Activated naive CD4-positive, alpha-beta T cell treated with anti-CD3 and anti-CD28 coated beads, Interleukin-2, amount 50 U/mL, for 24 hours (primary cell): ENCODE results near the gene C19orf44.
"Not testable (repeated sequence)": the region's sequence is repeated elsewhere in the genome, so short reads cannot be mapped to it uniquely, and the experiment has no call there.

Source experiments
- H3K27ac Mint-ChIP-seq: one replicate; pipeline ENCODE4 v1.8.0; 2021; ENCODE audit warnings: mild to moderate bottlenecking, mixed read lengths
- H3K27me3 Mint-ChIP-seq: one replicate; pipeline ENCODE4 v1.8.0; 2021; ENCODE audit warnings: mixed read lengths
- H3K36me3 Mint-ChIP-seq: one replicate; pipeline ENCODE4 v1.8.0; 2021; ENCODE audit warnings: mixed read lengths
- H3K4me1 Mint-ChIP-seq: one replicate; pipeline ENCODE4 v1.8.0; 2021; ENCODE audit warnings: mixed read lengths
- H3K4me3 Mint-ChIP-seq: one replicate; pipeline ENCODE4 v1.8.0; 2021; ENCODE audit warnings: mild to moderate bottlenecking, mixed read lengths
- H3K9me3 Mint-ChIP-seq: one replicate; pipeline ENCODE4 v1.8.0; 2021; ENCODE audit warnings: mixed read lengths

C19orf44 gene

GRCh38 chr19:16495982-16496612, at the start of gene C19orf44, which contains the start of gene CALR3:
Gene C19orf44 (plus strand): TSS chr19:16496394. CDS start chr19:16500793, 4,399 bp downstream.
Gene CALR3 (minus strand): TSS chr19:16496167. CDS start chr19:16496129, 38 bp downstream.
- peaks cover 1% of the 10 kb centered on the region for H3K36me3 Mint-ChIP-seq
- H3K27ac Mint-ChIP-seq: peak within 1 kb of the TSS; percentile 87
- peaks cover 13% of the 10 kb centered on the region for H3K4me1 Mint-ChIP-seq
- no peaks in the 10 kb centered on the region for H3K27me3 Mint-ChIP-seq
- H3K9me3 Mint-ChIP-seq: no peaks in the 10 kb centered on the region
- H3K4me3 Mint-ChIP-seq: peak within 1 kb of the TSS; percentile 95

GRCh38 chr19:16446724-16447368, 49.3 kb upstream of the C19orf44 start:
- H3K4me3 Mint-ChIP-seq: peak overlapping the region; percentile 9
- H3K27me3 Mint-ChIP-seq: no peaks in the 10 kb centered on the region
- H3K27ac Mint-ChIP-seq: peak overlapping the region; percentile 73
- H3K9me3 Mint-ChIP-seq: peaks cover 4% of the 10 kb centered on the region
- peaks cover 7% of the 10 kb centered on the region for H3K36me3 Mint-ChIP-seq
- H3K4me1 Mint-ChIP-seq: peaks cover 64% of the 10 kb centered on the region

GRCh38 chr19:16448872-16449271, 47.3 kb upstream of the C19orf44 start:
- H3K27me3 Mint-ChIP-seq, H3K36me3 Mint-ChIP-seq, H3K27ac Mint-ChIP-seq, H3K4me3 Mint-ChIP-seq, H3K9me3 Mint-ChIP-seq: not testable (repeated sequence)
- peaks cover 57% of the 10 kb centered on the region for H3K4me1 Mint-ChIP-seq

- Mint-ChIP-seq H3K36me3 (peaks cover 7% of the 10 kb centered on the region), H3K4me1 (peaks cover 57% of the 10 kb centered on the region), H3K9me3 (peaks cover 4% of the 10 kb centered on the region), H3K27me3 (no peaks in the 10 kb centered on the region), H3K27ac (peak overlapping the region; percentile 82), H3K4me3 (no peak overlapping the region)
Measured at GRCh38 chr19:16449330-16449961, 46.7 kb upstream of the C19orf44 start.

GRCh38 chr19:16452325-16452724, 43.9 kb upstream of the C19orf44 start:
- Mint-ChIP-seq H3K36me3 (peaks cover 7% of the 10 kb centered on the region), H3K27me3 (no peaks in the 10 kb centered on the region), H3K4me1 (peaks cover 51% of the 10 kb centered on the region), H3K9me3 (peaks cover 4% of the 10 kb centered on the region), H3K27ac (no peak overlapping the region), H3K4me3 (no peak overlapping the region)

GRCh38 chr19:16454351-16454918, 41.8 kb upstream of the C19orf44 start:
- peaks cover 4% of the 10 kb centered on the region for H3K36me3 Mint-ChIP-seq
- peaks cover 56% of the 10 kb centered on the region for H3K4me1 Mint-ChIP-seq
- H3K27ac Mint-ChIP-seq: peak overlapping the region; percentile 62
- H3K9me3 Mint-ChIP-seq: peaks cover 4% of the 10 kb centered on the region
- no peak overlapping the region for H3K4me3 Mint-ChIP-seq
- H3K27me3 Mint-ChIP-seq: no peaks in the 10 kb centered on the region

- Mint-ChIP-seq H3K9me3 (no peaks in the 10 kb centered on the region), H3K27me3 (no peaks in the 10 kb centered on the region), H3K4me1 (peaks cover 59% of the 10 kb centered on the region), H3K36me3 (no peaks in the 10 kb centered on the region), H3K27ac (no peak overlapping the region), H3K4me3 (no peak overlapping the region)
Measured at GRCh38 chr19:16455489-16455888, 40.7 kb upstream of the C19orf44 start.

GRCh38 chr19:16456652-16457194, 39.5 kb upstream of the C19orf44 start:
- Mint-ChIP-seq H3K27ac (no peak overlapping the region), H3K4me3 (peak overlapping the region; percentile 74), H3K36me3 (no peaks in the 10 kb centered on the region), H3K9me3 (no peaks in the 10 kb centered on the region), H3K27me3 (no peaks in the 10 kb centered on the region), H3K4me1 (peaks cover 65% of the 10 kb centered on the region)

GRCh38 chr19:16457195-16457953, 38.8 kb upstream of the C19orf44 start:
- H3K9me3 Mint-ChIP-seq: no peaks in the 10 kb centered on the region
- no peak overlapping the region for H3K27ac Mint-ChIP-seq
- peak overlapping the region; percentile 74 for H3K4me3 Mint-ChIP-seq
- no peaks in the 10 kb centered on the region for H3K36me3 Mint-ChIP-seq
- peaks cover 71% of the 10 kb centered on the region for H3K4me1 Mint-ChIP-seq
- H3K27me3 Mint-ChIP-seq: no peaks in the 10 kb centered on the region

- H3K36me3 Mint-ChIP-seq: no peaks in the 10 kb centered on the region
- H3K4me1 Mint-ChIP-seq: peaks cover 77% of the 10 kb centered on the region
- H3K4me3 Mint-ChIP-seq: no peak overlapping the region
- no peaks in the 10 kb centered on the region for H3K27me3 Mint-ChIP-seq
- no peaks in the 10 kb centered on the region for H3K9me3 Mint-ChIP-seq
- no peak overlapping the region for H3K27ac Mint-ChIP-seq
Measured at GRCh38 chr19:16457954-16458331, 38.3 kb upstream of the C19orf44 start.

- H3K4me1 Mint-ChIP-seq: peaks cover 84% of the 10 kb centered on the region
Measured at GRCh38 chr19:16458391-16459341, 37.5 kb upstream of the C19orf44 start.

GRCh38 chr19:16459680-16460079, 36.5 kb upstream of the C19orf44 start:
- H3K4me1 Mint-ChIP-seq: peaks cover 85% of the 10 kb centered on the region
- no peaks in the 10 kb centered on the region for H3K27me3 Mint-ChIP-seq
- no peak overlapping the region for H3K4me3 Mint-ChIP-seq
- no peaks in the 10 kb centered on the region for H3K9me3 Mint-ChIP-seq
- H3K36me3 Mint-ChIP-seq: no peaks in the 10 kb centered on the region
- H3K27ac Mint-ChIP-seq: no peak overlapping the region

More at GRCh38 chr19:16458391-16459341, 37.5 kb upstream of the C19orf44 start:
- H3K4me3 Mint-ChIP-seq: peak overlapping the region; percentile 20
- no peaks in the 10 kb centered on the region for H3K9me3 Mint-ChIP-seq
- H3K27ac Mint-ChIP-seq: no peak overlapping the region
- no peaks in the 10 kb centered on the region for H3K36me3 Mint-ChIP-seq
- no peaks in the 10 kb centered on the region for H3K27me3 Mint-ChIP-seq

GRCh38 chr19:16460454-16460853, 35.7 kb upstream of the C19orf44 start:
- Mint-ChIP-seq H3K36me3 (no peaks in the 10 kb centered on the region), H3K4me3 (no peak overlapping the region), H3K9me3 (no peaks in the 10 kb centered on the region), H3K27me3 (no peaks in the 10 kb centered on the region), H3K4me1 (peaks cover 88% of the 10 kb centered on the region), H3K27ac (no peak overlapping the region)

GRCh38 chr19:16461630-16462051, 34.6 kb upstream of the C19orf44 start:
- Mint-ChIP-seq H3K4me1 (peaks cover 86% of the 10 kb centered on the region), H3K9me3 (no peaks in the 10 kb centered on the region), H3K27ac (no peak overlapping the region), H3K27me3 (no peaks in the 10 kb centered on the region), H3K36me3 (peaks cover 2% of the 10 kb centered on the region), H3K4me3 (no peak overlapping the region)
